HG03066 (cell line): ENCODE measurements around the gene FBXL22.
A peak's percentile ranks its signal among the peaks of the same experiment; 100 is the strongest.
"Not testable (repeated sequence)": the region's sequence is repeated elsewhere in the genome, so short reads cannot be mapped to it uniquely, and the experiment has no call there.

Source experiments
- ATAC-seq: cut with Tn5 transposase; IDR thresholded peaks from one replicate; pipeline ENCODE4 v1.9.1; 2021; ENCODE audit warnings: low read depth; ENCODE audit not compliant: unreplicated experiment

The FBXL22 gene

DNA sequence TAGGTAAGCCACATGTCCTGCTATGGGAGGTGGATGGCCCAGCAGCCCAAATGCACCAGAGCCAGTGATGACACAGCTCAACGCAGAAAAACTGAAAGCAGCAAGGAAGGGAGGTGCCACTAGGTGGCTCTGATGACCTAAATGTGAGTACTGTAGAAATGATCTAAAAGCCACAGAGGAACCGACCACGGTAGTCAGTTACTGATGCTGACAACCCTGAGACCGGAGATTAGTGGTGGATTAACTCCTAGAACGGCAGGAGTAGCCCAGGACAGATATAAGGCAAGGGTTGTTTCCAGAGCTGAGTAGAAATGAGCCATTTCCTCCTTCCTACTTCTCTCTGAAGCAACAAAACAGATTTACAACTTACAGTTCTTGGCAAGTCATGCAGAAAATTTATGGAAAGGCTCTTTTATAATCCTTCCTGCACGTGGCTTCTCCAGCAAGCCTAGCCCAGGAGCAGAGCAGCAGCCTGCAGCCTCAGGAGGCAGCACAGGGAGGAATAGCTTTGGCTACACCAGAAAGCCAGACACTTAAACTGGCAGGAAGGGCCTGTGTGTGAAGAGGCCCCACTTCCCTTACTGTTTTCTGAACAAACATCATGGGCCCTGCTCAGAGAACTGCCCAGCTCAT, 13.1 kb downstream of the FBXL22 start:
- peak; percentile 71 for ATAC-seq

DNA sequence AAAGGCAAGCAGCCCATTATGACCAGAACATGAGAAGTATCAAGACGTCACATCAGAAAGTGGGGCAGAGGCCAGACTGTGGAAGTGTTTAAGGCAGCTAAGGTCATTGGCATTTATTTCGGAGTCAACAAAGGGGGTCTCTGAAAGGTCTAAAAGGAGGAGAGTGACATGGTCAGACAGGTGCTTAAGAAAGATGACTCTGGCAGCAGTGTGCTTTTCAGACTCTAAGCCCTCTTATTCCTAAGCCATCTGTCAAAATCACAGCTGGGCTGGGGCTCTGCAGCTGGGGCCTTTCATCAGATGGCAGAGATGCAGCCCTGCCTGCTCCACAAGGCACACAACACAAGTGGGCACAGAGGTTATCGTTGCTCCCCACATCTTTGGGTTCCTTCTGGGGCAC, 14.0 kb downstream of the FBXL22 start:
- no peak for ATAC-seq

DNA sequence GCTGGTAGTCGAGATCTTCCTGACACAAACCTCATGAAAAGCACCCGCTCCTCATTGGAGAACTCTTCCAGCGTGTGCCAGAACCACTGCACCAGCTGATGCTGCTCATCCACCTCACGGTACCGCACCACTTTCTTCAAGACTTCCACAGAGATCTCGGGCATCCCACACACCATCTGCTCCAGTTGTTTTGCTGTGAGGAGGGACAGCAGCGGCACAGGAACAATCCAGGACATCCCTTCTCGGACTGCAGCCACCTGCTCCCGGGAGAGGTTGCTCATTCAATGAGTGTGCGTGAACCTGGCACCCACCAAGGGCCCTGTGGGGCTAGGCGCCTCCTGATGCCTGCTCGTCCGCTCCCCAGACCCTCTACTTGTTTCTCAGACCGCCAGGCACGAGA, 15.1 kb downstream of the FBXL22 start:
- ATAC-seq: no peak

DNA sequence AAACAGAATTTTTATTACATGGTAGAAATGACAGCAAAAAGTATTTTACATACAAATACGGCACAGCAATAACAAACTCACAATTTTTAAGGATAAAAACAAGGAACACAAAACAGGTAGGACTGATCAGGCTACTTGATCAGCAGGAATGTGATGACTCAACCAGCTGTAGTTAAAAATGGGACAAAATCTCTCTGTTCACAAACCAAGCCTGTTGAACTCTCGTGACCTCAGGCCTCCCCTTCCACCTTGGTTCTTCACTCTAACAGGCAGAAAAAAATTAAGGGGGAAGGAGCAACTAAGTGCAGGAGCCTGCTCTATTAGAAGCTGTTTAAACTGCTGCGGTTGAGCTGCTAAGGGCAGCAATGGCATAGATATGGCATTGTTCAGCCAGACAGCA, 18.7 kb downstream of the FBXL22 start:
- ATAC-seq: no peak

DNA sequence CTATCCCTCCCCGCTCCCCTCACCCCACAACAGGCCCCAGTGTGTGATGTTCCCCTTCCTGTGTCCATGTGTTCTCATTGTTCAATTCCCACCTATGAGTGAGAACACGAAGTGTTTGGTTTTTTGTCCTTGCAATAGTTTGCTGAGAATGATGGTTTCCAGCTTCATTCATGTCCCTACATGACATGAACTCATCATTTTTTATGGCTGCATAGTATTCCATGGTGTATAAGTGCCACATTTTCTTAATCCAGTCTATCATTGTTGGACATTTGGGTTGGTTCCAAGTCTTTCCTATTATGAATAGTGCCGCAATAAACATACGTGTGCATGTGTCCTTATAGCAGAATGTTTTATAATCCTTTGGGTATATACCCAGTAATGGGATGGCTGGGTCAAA, 20.0 kb downstream of the FBXL22 start:
- not testable (repeated sequence) for ATAC-seq

DNA sequence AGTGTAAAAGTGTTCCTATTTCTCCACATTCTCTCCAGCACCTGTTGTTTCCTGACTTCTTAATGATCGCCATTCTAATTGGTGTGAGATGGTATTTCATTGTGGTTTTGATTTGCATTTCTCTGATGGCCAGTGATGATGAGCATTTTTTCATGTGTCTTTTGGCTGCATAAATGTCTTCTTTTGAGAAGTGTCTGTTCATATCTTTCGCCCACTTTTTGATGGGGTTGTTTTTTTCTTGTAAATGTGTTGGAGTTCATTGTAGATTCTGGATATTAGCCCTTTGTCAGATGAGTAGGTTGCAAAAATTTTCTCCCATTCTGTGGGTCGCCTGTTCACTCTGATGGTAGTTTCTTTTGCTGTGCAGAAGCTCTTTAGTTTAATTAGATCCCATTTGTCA, 20.4 kb downstream of the FBXL22 start:
- not testable (repeated sequence) for ATAC-seq

DNA sequence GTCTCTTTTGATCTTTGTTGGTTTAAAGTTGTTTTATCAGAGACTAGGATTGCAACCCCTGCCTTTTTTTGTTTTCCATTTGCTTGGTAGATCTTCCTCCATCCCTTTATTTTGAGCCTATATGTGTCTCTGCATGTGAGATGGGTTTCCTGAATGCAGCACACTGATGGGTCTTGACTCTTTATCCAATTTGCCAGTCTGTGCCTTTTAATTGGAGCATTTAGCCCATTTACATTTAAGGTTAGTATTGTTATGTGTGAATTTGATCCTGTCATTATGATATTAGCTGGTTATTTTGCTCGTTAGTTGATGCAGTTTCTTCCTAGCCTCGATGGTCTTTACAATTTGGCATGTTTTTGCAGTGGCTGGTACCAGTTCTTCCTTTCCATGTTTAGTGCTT, 23.6 kb downstream of the FBXL22 start:
- ATAC-seq: not testable (repeated sequence)

DNA sequence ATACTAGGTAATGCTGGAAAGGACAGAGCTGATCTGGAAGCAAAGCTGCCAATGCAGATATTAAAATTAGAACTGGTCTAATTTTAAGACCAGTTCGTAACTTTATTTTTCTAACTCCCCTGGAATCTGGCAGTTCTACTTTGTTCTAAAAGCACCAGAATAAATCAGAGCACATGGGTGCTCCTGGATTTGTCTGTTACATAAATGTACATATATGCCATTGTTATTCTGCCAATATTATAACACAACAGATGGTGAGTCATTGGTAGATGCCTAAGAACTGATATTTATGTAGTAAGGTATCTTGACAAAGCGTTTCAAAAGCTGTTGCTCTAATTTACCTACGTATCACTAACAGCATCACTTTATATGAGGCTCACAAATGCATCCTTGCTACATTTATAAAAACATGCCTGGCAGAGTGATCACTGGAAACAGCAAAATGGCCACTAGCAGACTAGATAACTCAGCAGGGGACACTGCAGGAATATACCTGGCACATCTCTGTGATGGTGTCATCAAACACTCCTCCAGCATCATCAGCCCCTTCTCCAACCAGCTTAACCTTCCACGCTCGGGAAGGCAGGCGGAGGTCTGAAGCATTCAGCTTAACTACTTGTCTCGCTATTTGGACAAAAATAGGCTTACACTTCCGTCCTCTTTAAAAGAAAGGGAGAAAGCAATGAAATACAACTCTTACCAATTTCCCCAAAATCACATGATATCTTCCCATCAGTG, 26.2 kb downstream of the FBXL22 start:
- no peak for ATAC-seq

DNA sequence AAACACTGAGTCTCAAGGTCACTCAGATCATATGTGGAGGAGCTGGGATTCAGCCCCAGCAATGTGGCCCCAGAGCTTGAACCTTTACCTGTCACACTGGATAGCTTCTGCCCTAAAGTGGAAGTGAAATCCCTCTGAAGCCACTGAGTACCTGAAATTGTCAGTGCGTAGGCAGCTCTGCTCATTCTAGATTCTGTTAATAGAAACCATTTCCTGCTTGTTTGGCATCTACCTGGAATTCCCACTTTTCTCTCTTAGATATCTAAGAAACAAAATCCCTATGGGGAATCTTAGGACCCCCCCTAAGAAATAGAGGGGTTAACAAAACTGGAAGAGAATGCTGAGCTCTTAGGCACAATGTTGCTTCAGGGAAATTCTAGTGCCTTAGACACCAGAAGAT, 29.8 kb downstream of the FBXL22 start:
- peak; percentile 75 for ATAC-seq

DNA sequence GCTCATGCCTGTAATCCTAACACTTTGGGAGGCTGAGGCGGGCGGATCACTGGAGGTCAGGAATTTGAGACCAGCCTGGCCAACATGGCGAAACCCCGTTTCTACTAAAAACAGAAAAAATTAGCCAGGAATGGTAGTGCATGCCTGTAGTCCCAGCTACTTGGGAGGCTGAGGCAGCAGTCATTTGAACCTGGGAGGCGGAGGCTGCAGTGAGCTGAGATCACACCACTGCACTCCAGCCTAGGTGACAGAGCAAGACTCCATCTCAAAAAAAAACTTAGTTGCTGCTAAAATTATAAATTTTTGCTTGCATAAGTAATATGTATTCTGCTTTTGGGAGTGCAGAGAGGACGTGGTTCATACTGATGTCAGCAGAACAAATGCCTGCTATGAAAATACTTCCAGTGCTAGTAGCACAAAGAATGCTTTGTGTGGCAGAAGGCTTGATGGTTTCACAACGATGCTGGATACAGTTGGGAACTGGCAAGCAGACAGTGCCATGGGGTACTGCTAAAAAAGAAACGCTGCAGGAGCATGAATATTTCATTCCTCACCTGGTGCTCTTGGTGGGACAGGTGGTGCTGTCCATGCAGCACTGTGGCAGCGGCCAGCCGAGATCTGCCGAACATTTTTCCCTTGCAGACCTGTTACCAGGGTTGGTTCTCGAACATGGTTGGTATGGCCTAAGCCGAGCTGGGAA, 31.1 kb downstream of the FBXL22 start:
- ATAC-seq: no peak

DNA sequence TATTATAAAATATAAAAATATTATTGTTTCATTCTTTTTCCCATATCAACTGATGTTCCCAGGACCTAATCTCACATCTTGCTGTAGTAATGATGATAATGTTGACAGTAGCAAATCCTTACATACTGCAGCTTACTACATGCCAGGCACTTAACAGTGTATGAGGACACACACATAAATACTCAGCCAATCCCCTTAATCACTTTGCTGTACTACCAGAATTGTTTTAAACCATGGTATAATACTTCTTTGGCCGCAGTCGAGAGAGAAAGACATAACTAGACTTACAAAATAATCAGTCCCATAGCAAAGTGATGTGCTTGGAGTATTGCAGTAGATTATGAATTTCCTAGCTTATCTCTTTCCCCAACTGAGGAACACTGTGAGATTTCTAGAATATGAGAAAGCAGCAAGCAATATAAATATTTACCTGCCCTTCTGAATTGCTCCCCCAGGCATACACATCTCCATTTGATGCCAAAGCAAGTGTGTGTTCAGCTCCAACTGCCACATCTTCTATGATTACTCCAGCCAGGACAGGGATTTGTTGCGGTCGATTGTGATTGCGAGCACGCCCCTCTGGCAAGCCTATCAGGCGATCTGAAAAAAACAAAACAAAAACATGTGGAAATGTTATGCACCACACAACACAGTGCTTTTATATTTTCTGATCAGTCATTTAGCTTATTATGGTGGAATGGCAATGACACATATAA, 33.0 kb downstream of the FBXL22 start:
- ATAC-seq: no peak

DNA sequence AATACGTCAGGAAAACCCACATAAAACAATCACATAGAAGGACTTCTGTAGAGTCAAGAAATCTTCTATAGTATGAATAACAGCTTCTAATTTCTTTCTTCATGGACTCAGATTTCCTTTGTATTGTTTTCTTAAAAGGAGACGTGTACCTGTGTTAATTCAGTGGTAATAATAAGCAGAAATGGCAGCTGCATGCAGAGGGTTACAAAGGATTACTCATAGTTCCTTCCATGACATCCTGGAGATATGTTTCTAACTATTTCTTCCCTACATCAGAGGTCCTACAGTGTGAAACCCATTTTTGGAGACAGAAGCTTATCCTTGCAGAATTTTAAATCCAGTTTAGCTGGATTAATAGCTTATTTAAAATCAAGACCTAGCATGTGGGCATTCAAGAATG, 36.1 kb downstream of the FBXL22 start:
- no peak for ATAC-seq

DNA sequence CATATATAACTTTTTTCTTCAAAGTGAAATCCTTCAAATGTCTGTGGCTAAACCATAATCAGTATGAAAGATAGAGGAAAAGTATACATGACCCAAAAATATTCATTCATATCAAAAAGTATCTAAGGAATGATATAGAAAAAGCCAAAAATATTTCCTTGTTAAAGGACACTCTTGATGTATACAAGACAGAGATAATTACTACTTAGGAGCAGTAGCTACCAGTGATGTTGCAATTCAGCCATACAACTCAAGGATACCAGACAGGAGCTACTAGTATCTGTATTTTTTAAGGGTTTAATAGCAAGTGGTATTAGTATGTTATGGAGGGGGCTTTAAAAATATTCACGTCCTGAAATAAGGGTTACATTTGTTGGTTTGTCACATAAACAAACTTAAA, 37.0 kb downstream of the FBXL22 start:
- no peak for ATAC-seq

DNA sequence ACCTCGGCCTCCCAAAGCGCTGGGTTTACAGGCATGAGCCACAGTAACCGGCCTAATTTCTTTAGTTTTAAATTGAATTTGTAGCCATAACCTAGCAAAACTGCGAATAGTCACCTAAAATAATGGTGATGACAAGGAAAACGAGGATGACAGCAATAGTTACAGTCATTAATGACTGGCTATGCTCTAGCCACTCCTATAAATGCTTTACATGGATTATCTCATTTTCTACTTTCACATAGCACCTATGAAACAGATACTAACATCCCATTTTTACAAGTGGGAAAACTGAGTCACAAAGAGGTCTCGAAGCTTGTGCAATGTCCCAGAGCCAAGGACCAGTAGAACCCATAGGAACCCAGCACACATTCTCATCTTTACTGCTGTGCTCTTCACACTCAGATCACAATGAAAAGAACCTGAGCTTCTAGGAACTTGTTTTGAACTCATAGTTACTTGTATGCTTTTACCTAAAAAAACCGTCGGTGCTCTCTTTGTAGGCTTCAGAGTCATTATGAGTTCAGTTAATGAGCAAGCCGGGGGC, 39.4 kb downstream of the FBXL22 start:
- ATAC-seq: no peak

DNA sequence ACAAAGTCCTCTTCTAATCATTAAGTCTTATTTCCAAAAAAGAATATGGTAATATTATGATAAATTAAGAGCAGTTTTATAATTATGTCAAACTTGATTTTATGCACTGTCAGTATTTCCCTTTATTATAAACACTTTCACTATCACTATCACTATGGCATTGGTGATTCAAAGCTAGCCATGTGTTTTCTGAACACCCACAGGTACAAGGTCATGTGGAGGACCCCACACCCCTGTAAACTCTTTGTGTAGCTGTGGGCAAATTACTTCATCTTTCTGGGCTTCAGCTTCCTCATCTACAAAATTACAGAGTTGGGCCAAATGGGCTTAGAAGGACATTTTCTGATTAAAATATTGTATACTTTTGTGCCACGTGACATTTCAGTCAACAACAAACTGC, 41.7 kb downstream of the FBXL22 start:
- no peak for ATAC-seq

DNA sequence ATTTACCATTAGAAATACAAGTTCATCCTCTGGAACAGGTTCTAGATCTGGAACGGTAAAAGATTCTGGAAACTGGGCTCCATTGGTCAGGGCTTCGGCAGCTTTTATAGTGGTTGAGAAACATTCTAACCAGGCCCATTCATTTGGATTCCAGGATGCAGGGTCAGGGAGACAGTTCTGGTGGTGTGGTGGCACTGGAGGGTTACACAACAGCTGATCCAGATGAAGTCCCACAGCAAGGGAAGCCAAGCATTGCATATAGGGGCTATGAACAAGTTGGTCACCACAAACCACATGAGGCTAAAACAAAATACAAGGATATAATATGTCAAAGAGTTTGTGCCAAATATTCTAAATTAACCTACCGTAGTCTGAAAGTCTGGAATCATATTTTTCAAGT, 43.0 kb downstream of the FBXL22 start:
- ATAC-seq: no peak
